Fibroblast of lung (primary cell): Measurements from ENCODE around the gene ALG5. TPM values are rescaled to one million over a fixed set of nuclear protein-coding genes. Genes with fewer than 3 reads are reported as not detected.

Source experiments
- DNase-seq, 2 donors: peaks; one replicate each; pipeline versions ENCODE4 v3.0.0 to v3.0.0-alpha.2; 2010; ENCODE audit warnings: low read depth in 2 of 2
- H2AFZ ChIP-seq: 2 replicates; pipeline ENCODE4 v1.5.1; 2012; ENCODE audit warnings: low read length, control low read depth, inconsistent platforms
- H3K27ac ChIP-seq: 2 replicates; pipeline ENCODE4 v1.5.1; 2011; ENCODE audit warnings: low read length, control low read depth; ENCODE audit not compliant: insufficient read depth
- H3K27me3 ChIP-seq: 2 replicates; pipeline ENCODE4 v1.5.1; 2011; ENCODE audit warnings: mild to moderate bottlenecking, low read length; ENCODE audit not compliant: control insufficient read depth, insufficient read depth
- H3K36me3 ChIP-seq: 2 replicates; pipeline ENCODE4 v1.5.1; 2011; ENCODE audit warnings: low read length; ENCODE audit not compliant: control insufficient read depth, insufficient read depth
- H3K4me1 ChIP-seq: 2 replicates; pipeline ENCODE4 v1.5.1; 2011; ENCODE audit warnings: low read length; ENCODE audit not compliant: control insufficient read depth, insufficient read depth; ENCODE audit errors: extremely low read depth
- H3K4me2 ChIP-seq: 2 replicates; pipeline ENCODE4 v1.5.1; 2011; ENCODE audit warnings: low read length, control low read depth; ENCODE audit not compliant: insufficient read depth; ENCODE audit errors: extremely low read depth
- H3K4me3 ChIP-seq, 4 experiments: fragments of 200-600 bp in 1 of 4; sonication (generic) in 1 of 4; replicated peaks in 1 of 4; 2 replicates each; pipeline ENCODE4 v1.5.1; 2011 to 2016; ENCODE audit warnings: low read length in 4 of 4, low read depth in 3 of 4, mild to moderate bottlenecking in 3 of 4, control low read depth in 2 of 4, inconsistent platforms in 1 of 4, mixed read lengths in 1 of 4; ENCODE audit not compliant: insufficient read depth in 1 of 4; ENCODE audit errors: control extremely low read depth in 1 of 4
- H3K79me2 ChIP-seq: 2 replicates; pipeline ENCODE4 v1.5.1; 2012; ENCODE audit warnings: mild to moderate bottlenecking, low read length, inconsistent platforms; ENCODE audit not compliant: control insufficient read depth, insufficient read depth
- H3K9ac ChIP-seq: 2 replicates; pipeline ENCODE4 v1.5.1; 2011; ENCODE audit warnings: mild to moderate bottlenecking, low read length, control low read depth; ENCODE audit not compliant: insufficient read depth
- H3K9me3 ChIP-seq: 2 replicates; pipeline ENCODE4 v1.5.1; 2012; ENCODE audit warnings: low read depth, low read length; ENCODE audit not compliant: control insufficient read depth, insufficient read depth
- H4K20me1 ChIP-seq: 2 replicates; pipeline ENCODE4 v1.5.1; 2011; ENCODE audit warnings: low read length; ENCODE audit not compliant: control insufficient read depth, insufficient read depth; ENCODE audit errors: extremely low read depth
- EZH2 ChIP-seq: IDR thresholded peaks from 2 replicates; pipeline ENCODE4 v1.5.1; 2012; ENCODE audit warnings: low read length, control low read depth, mild to moderate bottlenecking; ENCODE audit errors: missing control alignments
- polyA plus RNA-seq, 2 donors: library from polyadenylated mRNA; depleted of rRNA in 1 of 2; stranded (reverse) in 1 of 2; unstranded in 1 of 2; fragments of >200 nt; gene quantifications; 2 replicates each; pipeline ENCODE4 v1.2.1, GENCODE V29; 2011 to 2012; ENCODE audit warnings: missing spikeins in 1 of 2
- total RNA-seq: library from RNA; depleted of rRNA; stranded (reverse); fragments of >200 nt; gene quantifications from 2 replicates; pipeline ENCODE4 v1.2.1, GENCODE V29; 2014
- TF ChIP-seq, protein P1 (sequence below), 2 donors: IDR thresholded peaks in 1 of 2; conservative IDR thresholded peaks in 1 of 2; 1 replicate in 1 of 2; 2 replicates in 1 of 2; pipeline ENCODE4 v1.5.1; 2011 to 2012; ENCODE audit warnings: low read length in 2 of 2, control low read depth in 1 of 2, inconsistent platforms in 1 of 2, low read depth in 1 of 2, mild to moderate bottlenecking in 1 of 2

The ALG5 gene
- total and polyA plus RNA-seq, 2 donors (not counting 1 experiment from before 2014, with no cell fraction given) = 34.8 to 49.6 TPM

DNA sequence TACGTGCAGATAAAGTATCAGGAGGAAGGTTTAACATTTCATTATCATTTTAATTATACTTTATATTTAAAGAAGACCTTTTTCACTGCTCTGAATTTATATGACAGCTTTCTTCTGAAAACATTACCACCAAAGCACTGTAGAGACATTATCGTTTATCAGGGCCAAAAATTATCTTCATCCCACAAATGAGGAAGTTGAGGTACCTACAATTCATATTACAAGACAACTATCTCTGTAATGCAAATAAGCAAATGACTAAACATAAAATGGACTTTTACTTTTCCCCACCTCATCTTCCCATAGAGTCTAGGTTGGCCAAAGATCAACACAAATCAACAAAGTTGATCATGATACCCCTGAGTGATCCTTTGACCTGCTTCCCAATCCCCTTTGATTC is 48.2 kb downstream of the ALG5 start:
- H3K79me2 ChIP-seq = no peaks in the 10 kb centered on the region
- H4K20me1 ChIP-seq = no peaks in the 10 kb centered on the region
- H2AFZ ChIP-seq = no peak overlapping the region
- no peak overlapping the region for H3K4me2 ChIP-seq
- TF ChIP-seq EZH2 = no peak
- TF ChIP-seq, protein P1, sequence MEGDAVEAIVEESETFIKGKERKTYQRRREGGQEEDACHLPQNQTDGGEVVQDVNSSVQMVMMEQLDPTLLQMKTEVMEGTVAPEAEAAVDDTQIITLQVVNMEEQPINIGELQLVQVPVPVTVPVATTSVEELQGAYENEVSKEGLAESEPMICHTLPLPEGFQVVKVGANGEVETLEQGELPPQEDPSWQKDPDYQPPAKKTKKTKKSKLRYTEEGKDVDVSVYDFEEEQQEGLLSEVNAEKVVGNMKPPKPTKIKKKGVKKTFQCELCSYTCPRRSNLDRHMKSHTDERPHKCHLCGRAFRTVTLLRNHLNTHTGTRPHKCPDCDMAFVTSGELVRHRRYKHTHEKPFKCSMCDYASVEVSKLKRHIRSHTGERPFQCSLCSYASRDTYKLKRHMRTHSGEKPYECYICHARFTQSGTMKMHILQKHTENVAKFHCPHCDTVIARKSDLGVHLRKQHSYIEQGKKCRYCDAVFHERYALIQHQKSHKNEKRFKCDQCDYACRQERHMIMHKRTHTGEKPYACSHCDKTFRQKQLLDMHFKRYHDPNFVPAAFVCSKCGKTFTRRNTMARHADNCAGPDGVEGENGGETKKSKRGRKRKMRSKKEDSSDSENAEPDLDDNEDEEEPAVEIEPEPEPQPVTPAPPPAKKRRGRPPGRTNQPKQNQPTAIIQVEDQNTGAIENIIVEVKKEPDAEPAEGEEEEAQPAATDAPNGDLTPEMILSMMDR (conservative IDR thresholded peaks at IDR 0.05 in 1 of 2, IDR thresholded peaks at IDR 0.05 in 1 of 2; ENCODE audit: low read depth in 1 of 2, low read length in 2 of 2) = no peak
- H3K4me3 ChIP-seq = no peak overlapping the region
- no peak overlapping the region for H3K9ac ChIP-seq
- peaks cover 3% of the 10 kb centered on the region for H3K36me3 ChIP-seq
- H3K4me1 ChIP-seq = no peaks in the 10 kb centered on the region
- no peak for DNase-seq
- H3K9me3 ChIP-seq = no peaks in the 10 kb centered on the region
- no peaks in the 10 kb centered on the region for H3K27me3 ChIP-seq
- no peak overlapping the region for H3K27ac ChIP-seq

DNA sequence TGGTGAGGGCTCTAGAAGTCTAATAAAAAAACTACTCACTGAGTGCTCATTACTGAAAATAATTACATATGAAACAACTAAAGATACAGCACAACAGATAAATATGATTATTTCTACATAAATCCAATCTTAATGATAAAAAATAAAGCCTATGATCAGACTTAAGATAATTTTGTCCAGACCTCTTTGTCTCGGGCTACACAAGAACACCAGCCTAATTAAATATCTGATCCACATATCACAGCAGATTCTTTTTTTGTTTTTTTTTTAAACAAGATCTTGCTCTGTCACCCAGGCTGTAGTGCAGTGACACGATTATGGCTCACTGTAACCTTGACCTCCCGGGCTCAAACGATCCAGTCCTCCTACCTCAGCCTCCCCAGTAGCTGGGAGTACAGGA is 48.8 kb downstream of the ALG5 start:
- no peak overlapping the region for H2AFZ ChIP-seq
- no peaks in the 10 kb centered on the region for H3K9me3 ChIP-seq
- H3K4me3 ChIP-seq = no peak overlapping the region
- H4K20me1 ChIP-seq = no peaks in the 10 kb centered on the region
- H3K79me2 ChIP-seq = no peaks in the 10 kb centered on the region
- no peak overlapping the region for H3K27ac ChIP-seq
- H3K27me3 ChIP-seq = no peaks in the 10 kb centered on the region
- no peak for TF ChIP-seq EZH2
- TF ChIP-seq, protein P1 (conservative IDR thresholded peaks at IDR 0.05 in 1 of 2, IDR thresholded peaks at IDR 0.05 in 1 of 2; ENCODE audit: low read depth in 1 of 2, low read length in 2 of 2) = no peak
- DNase-seq = no peak
- peaks cover 3% of the 10 kb centered on the region for H3K36me3 ChIP-seq
- H3K9ac ChIP-seq = no peak overlapping the region
- no peak overlapping the region for H3K4me2 ChIP-seq
- H3K4me1 ChIP-seq = no peaks in the 10 kb centered on the region

DNA sequence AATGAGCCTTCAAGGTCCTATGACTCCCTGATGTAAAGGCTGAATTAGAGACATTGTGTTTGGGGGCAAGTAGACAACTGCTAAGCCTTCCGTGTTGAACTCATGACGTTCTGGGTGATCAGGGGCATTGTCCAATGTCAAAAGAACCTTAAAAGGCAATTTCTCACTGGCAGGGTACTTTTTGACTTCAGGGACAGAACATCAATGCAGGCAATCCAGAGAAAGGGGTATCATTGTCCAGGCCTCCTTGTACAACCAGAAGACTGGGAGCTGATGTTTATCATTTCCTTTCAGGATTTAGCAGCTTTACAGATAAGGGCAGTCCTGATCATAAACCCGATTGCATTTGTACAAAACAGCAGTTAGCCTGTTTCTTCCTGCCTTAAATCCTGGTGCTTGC is 54.1 kb downstream of the ALG5 start:
- Histone ChIP-seq H3K4me1 (no peaks in the 10 kb centered on the region), H3K9me3 (no peaks in the 10 kb centered on the region), H3K9ac (no peak overlapping the region), H2AFZ (no peak overlapping the region), H3K36me3 (no peaks in the 10 kb centered on the region), H3K27me3 (no peaks in the 10 kb centered on the region), H4K20me1 (no peaks in the 10 kb centered on the region), H3K79me2 (no peaks in the 10 kb centered on the region), H3K4me3 (no peak overlapping the region), H3K27ac (no peak overlapping the region), H3K4me2 (no peak overlapping the region)
- no peak for DNase-seq
- TF ChIP-seq, protein P1 (conservative IDR thresholded peaks at IDR 0.05 in 1 of 2, IDR thresholded peaks at IDR 0.05 in 1 of 2; ENCODE audit: low read depth in 1 of 2, low read length in 2 of 2) = no peak
- TF ChIP-seq EZH2 = no peak
